ENCODE data around the gene GRIK1.

GRIK1 gene

GRCh38 chr21:29633756-29634155, 306.0 kb downstream of the GRIK1 start:
- Histone ChIP-seq H3K36me3 (no peaks in the 10 kb centered on the region), H3K27ac (no peak overlapping the region), H3K9me3 (no peaks in the 10 kb centered on the region), H3K27me3 (no peaks in the 10 kb centered on the region), H3K4me1 (ENCODE audit: control insufficient read depth in 1 of 2, insufficient read depth in 1 of 2, low read depth in 1 of 2, low read length in 1 of 2) (peaks cover 2 to 7% of the 10 kb centered on the region in 2 experiments), H3K4me3 (ENCODE audit: low read depth in 1 of 2, low read length in 1 of 2) (no peak overlapping the region)
- TF ChIP-seq CTCF (IDR thresholded peaks at IDR 0.05): no peak

- Histone ChIP-seq H3K4me3 (ENCODE audit: low read depth in 1 of 2, low read length in 1 of 2) (no peak overlapping the region), H3K9me3 (no peaks in the 10 kb centered on the region), H3K36me3 (no peaks in the 10 kb centered on the region), H3K27ac (no peak overlapping the region), H3K4me1 (ENCODE audit: control insufficient read depth in 1 of 2, insufficient read depth in 1 of 2, low read depth in 1 of 2, low read length in 1 of 2) (no peaks in the 10 kb centered on the region), H3K27me3 (no peaks in the 10 kb centered on the region)
- no peak for TF ChIP-seq CTCF (IDR thresholded peaks at IDR 0.05)
Measured at GRCh38 chr21:29630441-29630840, 309.4 kb downstream of the GRIK1 start.

- H3K36me3 ChIP-seq: no peaks in the 10 kb centered on the region
- H3K4me1 ChIP-seq (ENCODE audit: control insufficient read depth in 1 of 2, insufficient read depth in 1 of 2, low read depth in 1 of 2, low read length in 1 of 2): no peaks in the 10 kb centered on the region
- H3K4me3 ChIP-seq (ENCODE audit: low read depth in 1 of 2, low read length in 1 of 2): no peak overlapping the region
- H3K9me3 ChIP-seq: no peaks in the 10 kb centered on the region
- no peak for TF ChIP-seq CTCF (IDR thresholded peaks at IDR 0.05)
- H3K27ac ChIP-seq: no peak overlapping the region
- H3K27me3 ChIP-seq: no peaks in the 10 kb centered on the region
Measured at GRCh38 chr21:29627905-29628304, 311.9 kb downstream of the GRIK1 start.

GRCh38 chr21:29626801-29627470, 312.9 kb downstream of the GRIK1 start:
- no peak overlapping the region for H3K27ac ChIP-seq
- no peaks in the 10 kb centered on the region for H3K4me1 ChIP-seq (ENCODE audit: control insufficient read depth in 1 of 2, insufficient read depth in 1 of 2, low read depth in 1 of 2, low read length in 1 of 2)
- no peak for TF ChIP-seq CTCF (IDR thresholded peaks at IDR 0.05)
- no peaks in the 10 kb centered on the region for H3K27me3 ChIP-seq
- no peaks in the 10 kb centered on the region for H3K9me3 ChIP-seq
- no peaks in the 10 kb centered on the region for H3K36me3 ChIP-seq
- no peak overlapping the region for H3K4me3 ChIP-seq (ENCODE audit: low read depth in 1 of 2, low read length in 1 of 2)

GRCh38 chr21:29625990-29626389, 313.8 kb downstream of the GRIK1 start:
- Histone ChIP-seq H3K4me1 (ENCODE audit: control insufficient read depth in 1 of 2, insufficient read depth in 1 of 2, low read depth in 1 of 2, low read length in 1 of 2) (no peaks in the 10 kb centered on the region), H3K4me3 (ENCODE audit: low read depth in 1 of 2, low read length in 1 of 2) (no peak overlapping the region), H3K27ac (no peak overlapping the region), H3K27me3 (no peaks in the 10 kb centered on the region), H3K36me3 (no peaks in the 10 kb centered on the region), H3K9me3 (no peaks in the 10 kb centered on the region)
- no peak for TF ChIP-seq CTCF (IDR thresholded peaks at IDR 0.05)

Data from neutrophil (primary cell).